ENCODE data around the gene ASB1.

The ASB1 gene

GRCh38 chr2:238418999-238419546 is 7.7 kb upstream of the ASB1 start:
- no peak for TF ChIP-seq POLR2AphosphoS5 (IDR thresholded peaks at IDR 0.05; ENCODE audit: low read depth, low read length)
- TF ChIP-seq TAF1 (IDR thresholded peaks at IDR 0.05; ENCODE audit: borderline replicate concordance, low read depth, low read length), result no peak
- FAIRE-seq, result no peak
- no peak for DNase-seq (ENCODE audit: insufficient read length)

- FAIRE-seq (no peak), DNase-seq (ENCODE audit: insufficient read length) (no peak)
- TF ChIP-seq POLR2A (IDR thresholded peaks at IDR 0.05; ENCODE audit: low read depth, low read length) (no peak), POLR2AphosphoS5 (IDR thresholded peaks at IDR 0.05; ENCODE audit: low read depth, low read length) (no peak), TAF1 (IDR thresholded peaks at IDR 0.05; ENCODE audit: borderline replicate concordance, low read depth, low read length) (no peak)
These were observed 6.3 kb upstream of the ASB1 start for GRCh38 chr2:238420442-238420841.

- FAIRE-seq, result no peak
- TF ChIP-seq POLR2A (IDR thresholded peaks at IDR 0.05; ENCODE audit: low read depth, low read length), result no peak
- no peak for TF ChIP-seq POLR2AphosphoS5 (IDR thresholded peaks at IDR 0.05; ENCODE audit: low read depth, low read length)
- TF ChIP-seq TAF1 (IDR thresholded peaks at IDR 0.05; ENCODE audit: borderline replicate concordance, low read depth, low read length), result no peak
- no peak for DNase-seq (ENCODE audit: insufficient read length)
These were observed 5.6 kb upstream of the ASB1 start for GRCh38 chr2:238420878-238421694.

GRCh38 chr2:238421695-238422035 is 5.1 kb upstream of the ASB1 start:
- FAIRE-seq, result no peak
- TF ChIP-seq TAF1 (IDR thresholded peaks at IDR 0.05; ENCODE audit: borderline replicate concordance, low read depth, low read length) (no peak), POLR2AphosphoS5 (IDR thresholded peaks at IDR 0.05; ENCODE audit: low read depth, low read length) (no peak), POLR2A (IDR thresholded peaks at IDR 0.05; ENCODE audit: low read depth, low read length) (no peak)
- no peak for DNase-seq (ENCODE audit: insufficient read length)

- FAIRE-seq, result no peak
- TF ChIP-seq POLR2AphosphoS5 (IDR thresholded peaks at IDR 0.05; ENCODE audit: low read depth, low read length) (no peak), TAF1 (IDR thresholded peaks at IDR 0.05; ENCODE audit: borderline replicate concordance, low read depth, low read length) (no peak), POLR2A (IDR thresholded peaks at IDR 0.05; ENCODE audit: low read depth, low read length) (no peak)
- DNase-seq (ENCODE audit: insufficient read length), result no peak
These were observed 4.4 kb upstream of the ASB1 start for GRCh38 chr2:238422285-238422684.

- DNase-seq (ENCODE audit: insufficient read length), result no peak
- no peak for TF ChIP-seq POLR2AphosphoS5 (IDR thresholded peaks at IDR 0.05; ENCODE audit: low read depth, low read length)
- TF ChIP-seq TAF1 (IDR thresholded peaks at IDR 0.05; ENCODE audit: borderline replicate concordance, low read depth, low read length), result no peak
- no peak for TF ChIP-seq POLR2A (IDR thresholded peaks at IDR 0.05; ENCODE audit: low read depth, low read length)
- no peak for FAIRE-seq
These were observed 3.8 kb upstream of the ASB1 start for GRCh38 chr2:238422940-238423339.

GRCh38 chr2:238423561-238424312 is 3.0 kb upstream of the ASB1 start:
- TF ChIP-seq TAF1 (IDR thresholded peaks at IDR 0.05; ENCODE audit: borderline replicate concordance, low read depth, low read length) (no peak), POLR2A (IDR thresholded peaks at IDR 0.05; ENCODE audit: low read depth, low read length) (no peak), POLR2AphosphoS5 (IDR thresholded peaks at IDR 0.05; ENCODE audit: low read depth, low read length) (no peak)
- DNase-seq (ENCODE audit: insufficient read length) (no peak), FAIRE-seq (no peak)

GRCh38 chr2:238424313-238424700 is 2.4 kb upstream of the ASB1 start:
- no peak for DNase-seq (ENCODE audit: insufficient read length)
- FAIRE-seq, result no peak
- TF ChIP-seq POLR2A (IDR thresholded peaks at IDR 0.05; ENCODE audit: low read depth, low read length), result no peak
- no peak for TF ChIP-seq TAF1 (IDR thresholded peaks at IDR 0.05; ENCODE audit: borderline replicate concordance, low read depth, low read length)

- FAIRE-seq (no peak), DNase-seq (ENCODE audit: insufficient read length) (no peak)
- no peak for TF ChIP-seq POLR2A (IDR thresholded peaks at IDR 0.05; ENCODE audit: low read depth, low read length)
- TF ChIP-seq POLR2AphosphoS5 (IDR thresholded peaks at IDR 0.05; ENCODE audit: low read depth, low read length), result no peak
- TF ChIP-seq TAF1 (IDR thresholded peaks at IDR 0.05; ENCODE audit: borderline replicate concordance, low read depth, low read length), result no peak
These were observed 1.2 kb upstream of the ASB1 start for GRCh38 chr2:238425505-238425978.

- TF ChIP-seq POLR2A (IDR thresholded peaks at IDR 0.05; ENCODE audit: low read depth, low read length), result no peak
- no peak for TF ChIP-seq POLR2AphosphoS5 (IDR thresholded peaks at IDR 0.05; ENCODE audit: low read depth, low read length)
- DNase-seq (ENCODE audit: insufficient read length) (no peak), FAIRE-seq (no peak)
These were observed 654 bp upstream of the ASB1 start for GRCh38 chr2:238425979-238426567.

- TF ChIP-seq POLR2A (IDR thresholded peaks at IDR 0.05; ENCODE audit: low read depth, low read length), result no peak
- TF ChIP-seq POLR2AphosphoS5 (IDR thresholded peaks at IDR 0.05; ENCODE audit: low read depth, low read length), result no peak
- TF ChIP-seq TAF1 (IDR thresholded peaks at IDR 0.05; ENCODE audit: borderline replicate concordance, low read depth, low read length), result no peak
- DNase-seq (ENCODE audit: insufficient read length) (no peak), FAIRE-seq (no peak)
These were observed 872 bp downstream of the ASB1 start for GRCh38 chr2:238427435-238428162.

Measured in GM12892 (cell line).